Eye (tissue), 1 donor: ENCODE results near the gene MARCHF11.

Experiments used
- DNase-seq: peaks from one replicate; pipeline ENCODE4 v3.0.0-alpha.2; 2015

Gene MARCHF11

GRCh38 chr5:16131878-16132277 lies 47.7 kb downstream of the MARCHF11 start:
- DNase-seq = no peak

- DNase-seq = no peak
These were observed 50.6 kb downstream of the MARCHF11 start for GRCh38 chr5:16128944-16129343.

- DNase-seq = no peak
These were observed 51.6 kb downstream of the MARCHF11 start for GRCh38 chr5:16127865-16128544.

- no peak for DNase-seq
These were observed 59.0 kb downstream of the MARCHF11 start for GRCh38 chr5:16120579-16120978.

- DNase-seq = no peak
These were observed 59.8 kb downstream of the MARCHF11 start for GRCh38 chr5:16119790-16120189.

- DNase-seq = no peak
These were observed 64.5 kb downstream of the MARCHF11 start for GRCh38 chr5:16115140-16115539.

GRCh38 chr5:16108418-16108817 lies 71.2 kb downstream of the MARCHF11 start:
- no peak for DNase-seq

GRCh38 chr5:16104961-16105360 lies 74.6 kb downstream of the MARCHF11 start:
- DNase-seq = no peak

- no peak for DNase-seq
These were observed 84.0 kb downstream of the MARCHF11 start for GRCh38 chr5:16095612-16096011.

- DNase-seq = no peak
These were observed 89.3 kb downstream of the MARCHF11 start for GRCh38 chr5:16090270-16090669.

GRCh38 chr5:16082982-16083381 lies 96.6 kb downstream of the MARCHF11 start:
- DNase-seq = no peak

- peak; percentile 89 for DNase-seq
These were observed 97.5 kb downstream of the MARCHF11 start for GRCh38 chr5:16082053-16082452.

GRCh38 chr5:16081376-16081955 lies 98.1 kb downstream of the MARCHF11 start:
- peak; percentile 71 for DNase-seq

- DNase-seq = no peak
These were observed 102.9 kb downstream of the MARCHF11 start for GRCh38 chr5:16076657-16077056.

GRCh38 chr5:16074358-16074757 lies 105.2 kb downstream of the MARCHF11 start:
- no peak for DNase-seq

- no peak for DNase-seq
These were observed 107.0 kb downstream of the MARCHF11 start for GRCh38 chr5:16072616-16073015.

GRCh38 chr5:16067415-16067814 lies 112.2 kb downstream of the MARCHF11 start:
- DNase-seq = no peak

GRCh38 chr5:16066810-16067209 lies 112.8 kb downstream of the MARCHF11 start:
- no peak for DNase-seq

GRCh38 chr5:16066320-16066719 lies 113.3 kb downstream of the MARCHF11 start:
- DNase-seq = no peak

- DNase-seq = no peak
These were observed 113.8 kb downstream of the MARCHF11 start for GRCh38 chr5:16065831-16066230.

GRCh38 chr5:16064135-16064893 lies 115.3 kb downstream of the MARCHF11 start:
- DNase-seq = no peak

- peak; percentile 39 for DNase-seq
These were observed 118.4 kb downstream of the MARCHF11 start for GRCh38 chr5:16061163-16061562.

GRCh38 chr5:16057277-16057676 lies 122.3 kb downstream of the MARCHF11 start:
- no peak for DNase-seq

GRCh38 chr5:16051246-16051755 lies 128.3 kb downstream of the MARCHF11 start:
- no peak for DNase-seq
